HEK293 (cell line): ENCODE data around the gene MYO1B.

Experiments
- CTCF ChIA-PET: fragments of 350-600 bp; formaldehyde crosslinking; extraction: SDS; loops from one replicate; lab custom pipeline; 2021; ENCODE audit warnings: antibody characterized with exemption; lab: Yijun Ruan, JAX
- POLR2A ChIA-PET: fragments of 300-600 bp; formaldehyde crosslinking; extraction: SDS; loops from one replicate; lab custom pipeline; 2020; ENCODE audit warnings: antibody characterized with exemption, inconsistent platforms; lab: Yijun Ruan, JAX
- H3K27ac ChIP-seq: fragments of 200-500 bp; sonication (Bioruptor generic); 2 replicates; pipeline ENCODE4 v1.5.1; 2014; ENCODE audit warnings: low read depth, low read length, control low read depth, inconsistent platforms; ENCODE audit errors: extremely low read depth
- H3K36me3 ChIP-seq, 2 experiments: fragments of 200-500 bp in 1 of 2; sonication (Bioruptor generic) in 1 of 2; 1 replicate in 1 of 2; 2 replicates in 1 of 2; pipeline ENCODE4 v1.5.1; 2014 to 2017; ENCODE audit warnings: inconsistent platforms in 2 of 2, low read length in 2 of 2; ENCODE audit not compliant: control insufficient read depth in 2 of 2, insufficient read depth in 1 of 2
- H3K4me1 ChIP-seq: fragments of 200-500 bp; sonication (Bioruptor generic); 2 replicates; pipeline ENCODE4 v1.5.1; 2014; ENCODE audit warnings: mild to moderate bottlenecking, low read length, inconsistent platforms; ENCODE audit not compliant: control insufficient read depth, insufficient read depth
- H3K4me3 ChIP-seq: 2 replicates; pipeline ENCODE4 v1.5.1; 2011; ENCODE audit warnings: low read depth, mild to moderate bottlenecking, control low read depth, low read length, moderate library complexity
- H3K9me3 ChIP-seq: fragments of 200-500 bp; sonication (Bioruptor generic); 2 replicates; pipeline ENCODE4 v1.5.1; 2014; ENCODE audit warnings: low read depth, low read length, inconsistent platforms; ENCODE audit not compliant: control insufficient read depth, insufficient read depth
- KLF17 ChIP-seq: fragments of 450-650 bp; formaldehyde crosslinking; IDR thresholded peaks from 2 replicates; pipeline ENCODE4 v1.5.1; 2016; ENCODE audit warnings: missing biosample characterization, missing genetic modification characterization
- MYNN ChIP-seq: fragments of 450-650 bp; formaldehyde crosslinking; IDR thresholded peaks from 2 replicates; pipeline ENCODE4 v1.5.1; 2016; ENCODE audit warnings: missing biosample characterization, missing genetic modification characterization, borderline replicate concordance
- PRDM10 ChIP-seq: fragments of 450-650 bp; formaldehyde crosslinking; IDR thresholded peaks from 2 replicates; pipeline ENCODE4 v1.5.1; 2016; ENCODE audit warnings: missing biosample characterization, missing genetic modification characterization
- ZBTB10 ChIP-seq: fragments of 450-650 bp; formaldehyde crosslinking; IDR thresholded peaks from 2 replicates; pipeline ENCODE4 v1.5.1; 2016; ENCODE audit warnings: missing biosample characterization, missing genetic modification characterization
- ZNF132 ChIP-seq: fragments of 450-650 bp; formaldehyde crosslinking; IDR thresholded peaks from 2 replicates; pipeline ENCODE4 v1.5.1; 2017; ENCODE audit warnings: missing biosample characterization, missing genetic modification characterization, borderline replicate concordance
- ZNF146 ChIP-seq: fragments of 450-650 bp; formaldehyde crosslinking; IDR thresholded peaks from 2 replicates; pipeline ENCODE4 v1.5.1; 2016; ENCODE audit warnings: missing biosample characterization, missing genetic modification characterization
- ZNF202 ChIP-seq: fragments of 450-650 bp; formaldehyde crosslinking; IDR thresholded peaks from 2 replicates; pipeline ENCODE4 v1.5.1; 2016; ENCODE audit warnings: missing biosample characterization, missing genetic modification characterization, borderline replicate concordance
- ZNF302 ChIP-seq: fragments of 450-650 bp; formaldehyde crosslinking; IDR thresholded peaks from 2 replicates; pipeline ENCODE4 v1.5.1; 2016; ENCODE audit warnings: missing biosample characterization, missing genetic modification characterization, low read depth
- ZNF513 ChIP-seq: fragments of 450-650 bp; IDR thresholded peaks from 2 replicates; pipeline ENCODE4 v1.5.1; 2018; ENCODE audit warnings: missing biosample characterization, missing genetic modification characterization
- ZNF555 ChIP-seq: fragments of 450-650 bp; formaldehyde crosslinking; conservative IDR thresholded peaks from 2 replicates; pipeline ENCODE4 v1.5.1; 2017; ENCODE audit warnings: missing biosample characterization, mild to moderate bottlenecking, missing genetic modification characterization, inconsistent platforms
- ZNF645 ChIP-seq: fragments of 450-650 bp; formaldehyde crosslinking; IDR thresholded peaks from 2 replicates; pipeline ENCODE4; 2016; ENCODE audit warnings: missing biosample characterization, missing genetic modification characterization
- ZNF768 ChIP-seq: fragments of 450-650 bp; formaldehyde crosslinking; IDR thresholded peaks from 2 replicates; pipeline ENCODE4 v1.5.1; 2018; ENCODE audit warnings: missing biosample characterization, mild to moderate bottlenecking, missing genetic modification characterization
- ZNF792 ChIP-seq: fragments of 450-650 bp; formaldehyde crosslinking; IDR thresholded peaks from 2 replicates; pipeline ENCODE4 v1.5.1; 2016; ENCODE audit warnings: missing biosample characterization, missing genetic modification characterization

Gene MYO1B

GRCh38 chr2:191396794-191397193, 151.6 kb downstream of the MYO1B start:
- Histone ChIP-seq H3K36me3 (peaks cover 13 to 70% of the 10 kb centered on the region in 2 experiments; a peak in 2 of 3 replicates), H3K27ac (no peak overlapping the region), H3K4me3 (no peak overlapping the region), H3K4me1 (no peaks in the 10 kb centered on the region), H3K9me3 (no peaks in the 10 kb centered on the region)
- CTCF ChIA-PET, result interaction anchor here (1.2 kb wide), 1 partner anchor 9 kb away, joined by 3 read pairs; no protein-coding TSS in a partner anchor
- POLR2A ChIA-PET, result no interaction called here
- TF ChIP-seq ZNF132 (no peak), MYNN (tag by site-specific recombination) (no peak), KLF17 (tag by site-specific recombination) (no peak), ZBTB10 (tag by site-specific recombination) (no peak), ZNF645 (no peak), ZNF202 (tag by site-specific recombination) (no peak), ZNF792 (no peak), ZNF768 (tag by site-specific recombination) (no peak), PRDM10 (tag by site-specific recombination) (no peak), ZNF555 (tag by site-specific recombination) (no peak), ZNF513 (tag by site-specific recombination) (no peak)

- H3K36me3 ChIP-seq, result peaks cover 0 to 57% of the 10 kb centered on the region in 2 experiments; a peak in 1 of 3 replicates
- H3K9me3 ChIP-seq, result no peaks in the 10 kb centered on the region
- CTCF ChIA-PET, result interaction anchor here (0.6 kb wide), 1 partner anchor 281 kb away, joined by 4 read pairs; no protein-coding TSS in a partner anchor
- H3K4me3 ChIP-seq, result no peak overlapping the region
- POLR2A ChIA-PET, result no interaction called here
- TF ChIP-seq ZNF302 (tag by site-specific recombination) (no peak), ZNF146 (no peak)
- TF ChIP-seq, all 188 proteins: peak for 0
- Histone ChIP-seq H3K4me1 (no peaks in the 10 kb centered on the region), H3K27ac (no peak overlapping the region)
These were observed 154.4 kb downstream of the MYO1B start for GRCh38 chr2:191399601-191400000.
